Stimulated activated CD4-positive, alpha-beta T cell treated with anti-CD3 and anti-CD28 coated beads, Interleukin-1b, Interleukin-23, amount 100 ng/mL, for 48 hours (primary cell): ENCODE results near the gene CCNL2.
"Not testable (repeated sequence)": the region's sequence is repeated elsewhere in the genome, so short reads cannot be mapped to it uniquely, and the experiment has no call there.

Experiments used
- DNase-seq: peaks from one replicate; pipeline ENCODE4 v3.0.0-alpha.2; 2020

CCNL2 gene

DNA sequence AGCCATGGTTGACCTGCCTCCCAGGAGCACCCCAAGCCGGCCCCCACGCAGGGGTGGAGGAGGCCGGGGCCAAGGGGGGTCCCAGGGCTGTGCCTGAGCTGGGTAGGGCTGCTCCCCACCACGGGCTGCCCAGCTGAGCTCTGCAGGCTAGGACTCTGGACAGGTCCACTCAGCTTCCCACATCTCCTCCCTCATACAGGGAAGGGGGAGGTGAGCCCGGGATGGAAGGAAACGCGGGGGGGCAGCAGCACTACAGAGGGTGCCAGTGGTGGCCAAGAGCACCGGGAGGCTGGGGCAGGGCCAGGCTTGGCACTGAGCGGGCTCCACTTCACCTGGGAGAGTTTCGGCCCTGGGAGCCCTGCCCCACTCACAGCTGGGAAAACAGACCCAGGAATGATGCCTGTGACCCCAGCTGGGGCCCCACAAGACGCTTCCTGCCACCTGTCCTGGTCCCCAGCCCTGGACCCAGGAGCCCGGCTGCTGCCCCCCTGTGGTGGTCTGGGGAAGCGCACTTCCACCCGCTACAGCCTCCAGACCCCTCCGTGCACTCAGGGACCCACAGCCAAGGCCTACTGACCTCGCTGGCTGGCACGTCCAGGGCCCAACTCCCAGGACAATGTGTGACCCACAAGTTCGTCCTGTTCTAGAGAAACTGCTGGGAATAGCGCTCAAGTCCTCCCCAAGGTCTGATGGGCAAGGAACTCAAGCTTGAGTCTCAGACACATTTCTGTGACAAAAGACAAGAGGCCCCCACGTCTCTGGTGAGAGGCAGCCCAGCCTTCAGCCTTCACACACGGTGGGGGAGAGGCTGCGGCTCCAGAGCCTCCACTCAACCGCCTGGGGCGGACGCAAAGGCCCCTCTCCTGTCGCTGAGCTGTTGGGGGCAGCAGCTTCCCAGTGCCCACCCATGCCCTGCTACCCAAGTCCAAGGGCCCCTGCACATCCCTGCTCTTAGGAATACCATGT is 27.1 kb downstream of the CCNL2 start:
- DNase-seq: peak; percentile 73

DNA sequence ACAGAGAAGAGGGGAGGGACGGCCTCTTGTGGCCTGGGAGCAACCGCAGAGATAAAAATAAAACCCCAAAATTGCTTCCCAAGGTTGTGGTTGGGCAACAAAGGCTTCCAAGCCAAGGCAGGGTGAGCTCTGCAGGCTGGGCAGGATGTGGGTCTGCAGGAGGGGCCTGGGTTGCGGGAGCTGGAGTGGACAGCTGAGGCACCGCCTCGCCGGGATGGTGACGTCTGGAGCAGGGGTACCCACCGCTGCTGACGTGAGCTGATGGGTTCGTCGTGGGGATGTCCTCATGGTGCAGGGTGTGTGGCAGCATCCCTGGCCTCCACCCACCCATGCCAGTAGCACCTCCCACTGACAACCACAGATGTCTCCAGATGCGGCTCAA is 27.8 kb downstream of the CCNL2 start:
- DNase-seq: no peak

DNA sequence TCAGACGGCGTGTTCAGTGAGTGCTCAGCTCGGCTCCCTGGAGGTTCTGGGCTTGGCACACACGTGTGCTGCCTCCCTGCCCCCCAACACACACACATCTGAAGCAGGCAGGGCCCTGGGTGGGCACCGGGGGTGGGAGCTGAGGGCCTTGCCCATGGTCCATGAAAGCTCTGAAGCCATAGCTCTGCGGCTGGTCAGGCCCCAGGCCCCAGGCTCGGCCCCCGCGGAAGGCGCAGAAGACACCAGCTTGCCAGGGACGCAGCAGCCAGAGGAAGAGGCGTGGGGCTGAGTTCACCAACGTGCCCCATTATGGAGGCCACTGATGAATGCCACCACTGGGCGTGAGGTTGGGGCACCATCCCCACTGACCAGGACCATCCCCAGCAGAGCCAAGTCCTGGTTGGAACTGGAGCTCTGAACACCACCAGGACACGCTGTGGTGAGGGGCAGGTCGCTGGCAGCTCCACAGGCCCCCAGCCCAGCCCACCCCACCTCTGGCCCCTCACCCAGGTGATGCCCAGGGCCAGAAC is 28.3 kb downstream of the CCNL2 start:
- DNase-seq: no peak

GRCh38 chr1:1370094-1370493 is 29.0 kb downstream of the CCNL2 start:
- not testable (repeated sequence) for DNase-seq

GRCh38 chr1:1367315-1367714 is 31.8 kb downstream of the CCNL2 start:
- DNase-seq: no peak

- DNase-seq: no peak
Observed at GRCh38 chr1:1366699-1367066, 32.5 kb downstream of the CCNL2 start.

GRCh38 chr1:1365875-1366698 is 33.0 kb downstream of the CCNL2 start:
- DNase-seq: no peak

- DNase-seq: no peak
Observed at GRCh38 chr1:1364266-1364665, 34.9 kb downstream of the CCNL2 start.

DNA sequence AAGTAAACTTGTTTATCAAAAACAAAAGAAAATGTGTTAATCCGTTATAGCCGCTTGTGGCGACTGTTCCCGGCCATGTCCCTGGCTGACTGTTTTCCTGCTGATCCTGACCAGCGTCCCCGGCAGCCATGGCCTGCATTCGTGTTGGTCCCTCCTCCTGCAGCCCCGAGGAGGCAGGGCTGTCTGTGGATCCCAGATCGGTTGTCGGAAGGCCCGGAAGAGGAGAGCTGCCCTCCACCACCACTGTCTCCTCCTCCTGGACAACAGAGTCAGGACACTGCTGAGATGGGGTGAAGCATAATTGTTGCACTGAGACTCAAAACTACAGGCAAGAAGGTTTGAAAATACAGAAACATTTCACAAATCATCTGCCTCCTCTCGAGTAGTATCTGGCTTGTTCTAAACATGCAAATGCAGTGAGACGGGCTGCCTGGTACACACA is 37.1 kb downstream of the CCNL2 start:
- no peak for DNase-seq

DNA sequence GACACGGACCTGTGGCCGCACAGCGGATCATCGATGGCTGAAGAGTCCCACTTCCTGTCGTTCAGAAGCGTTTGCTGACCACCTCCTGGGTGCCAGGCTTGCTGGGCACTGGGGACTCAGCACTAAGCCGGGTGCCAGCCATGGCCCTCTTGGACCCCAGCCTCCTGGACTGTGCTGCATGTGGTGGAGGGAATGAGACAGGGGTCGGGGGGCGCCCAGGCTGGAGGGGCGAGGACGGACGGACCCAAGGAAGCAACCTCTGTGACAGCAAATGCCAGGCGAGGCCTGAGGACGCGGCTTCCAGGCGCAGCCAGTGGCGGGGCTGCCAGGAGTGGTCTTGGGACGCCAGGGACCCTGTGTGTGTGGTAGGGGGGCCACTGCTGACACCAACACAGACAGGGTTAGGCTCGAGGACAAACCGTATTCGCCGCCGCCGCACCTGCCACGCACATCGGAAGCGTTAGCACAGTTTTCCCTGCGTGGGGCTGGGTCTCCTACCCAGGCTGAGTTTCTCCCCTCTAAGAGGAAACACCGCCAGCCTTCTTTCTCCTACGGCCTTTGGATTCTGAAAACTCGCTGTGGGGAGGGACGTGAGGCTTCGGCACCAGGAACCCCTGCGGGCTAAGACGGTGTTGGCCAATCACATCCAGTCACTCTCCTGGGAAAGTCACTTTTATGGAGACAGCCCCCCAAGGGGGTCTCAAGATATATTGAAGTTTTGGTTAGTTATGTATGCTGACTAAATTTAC is 37.7 kb downstream of the CCNL2 start:
- DNase-seq: no peak

GRCh38 chr1:1360506-1361169 is 38.5 kb downstream of the CCNL2 start:
- DNase-seq: no peak

DNA sequence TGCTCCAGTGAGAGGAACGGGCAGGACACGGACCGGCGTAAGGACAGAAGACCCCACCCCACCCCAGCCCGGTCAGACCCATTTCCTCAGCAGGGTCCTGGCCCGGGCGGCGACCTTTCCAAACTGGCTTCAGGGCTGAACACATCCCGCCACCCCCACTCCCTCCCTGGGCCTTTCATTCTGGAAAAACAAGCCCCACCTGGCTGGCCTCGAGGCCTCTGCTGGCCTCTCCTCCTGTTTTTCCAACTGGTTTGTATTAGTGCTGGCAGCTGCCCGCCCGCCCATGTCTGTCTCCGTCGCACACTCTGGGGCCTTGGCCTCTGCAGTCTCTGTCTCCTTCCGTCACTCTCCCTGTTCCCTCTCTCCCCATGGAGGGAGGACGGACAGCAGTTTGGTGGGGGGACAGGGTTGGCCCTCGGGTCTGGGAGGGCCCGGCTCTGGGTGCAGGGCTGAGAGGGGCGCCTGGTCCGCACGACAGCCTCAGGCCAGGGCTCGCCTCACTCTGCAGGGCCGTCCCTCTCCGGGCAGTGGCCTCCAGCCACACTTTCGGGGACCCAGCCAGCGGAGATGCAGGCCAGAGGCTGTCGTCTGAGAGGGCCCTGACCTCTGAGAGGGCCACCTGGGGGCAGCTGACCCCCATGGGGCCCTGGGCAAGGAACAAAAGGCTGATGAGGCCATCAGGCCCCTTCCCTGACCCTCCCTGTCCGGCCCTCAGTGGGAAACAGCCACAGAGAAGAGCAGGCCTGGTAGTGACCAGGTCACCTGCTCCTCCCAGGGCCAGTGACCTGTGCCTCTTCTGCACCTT is 39.3 kb downstream of the CCNL2 start:
- DNase-seq: no peak

DNA sequence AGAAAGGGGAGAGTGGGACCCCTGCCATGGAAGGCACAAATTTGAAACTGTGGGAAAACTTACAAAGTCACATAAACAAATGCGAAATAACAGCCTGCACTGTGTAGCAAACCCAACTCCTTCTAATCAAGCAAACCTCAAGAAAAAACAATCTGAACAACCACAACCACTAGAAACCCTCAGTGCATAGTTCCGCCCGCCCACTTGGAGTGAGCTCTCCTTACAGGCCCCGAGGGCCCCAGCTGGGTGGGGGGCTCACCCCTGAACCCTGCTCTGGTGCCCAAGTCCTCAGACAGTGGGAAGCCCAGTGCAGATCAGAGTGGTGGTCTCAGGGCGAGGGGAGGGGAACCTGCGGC is 39.8 kb downstream of the CCNL2 start:
- DNase-seq: no peak

GRCh38 chr1:1358433-1359271 is 40.5 kb downstream of the CCNL2 start, which contains the start of gene MXRA8:
MXRA8 (minus strand) TSS chr1:1358555; CDS start chr1:1358504, 51 bp downstream.
- DNase-seq: no peak

GRCh38 chr1:1357871-1358432 is 41.2 kb downstream of the CCNL2 start:
- no peak for DNase-seq

DNA sequence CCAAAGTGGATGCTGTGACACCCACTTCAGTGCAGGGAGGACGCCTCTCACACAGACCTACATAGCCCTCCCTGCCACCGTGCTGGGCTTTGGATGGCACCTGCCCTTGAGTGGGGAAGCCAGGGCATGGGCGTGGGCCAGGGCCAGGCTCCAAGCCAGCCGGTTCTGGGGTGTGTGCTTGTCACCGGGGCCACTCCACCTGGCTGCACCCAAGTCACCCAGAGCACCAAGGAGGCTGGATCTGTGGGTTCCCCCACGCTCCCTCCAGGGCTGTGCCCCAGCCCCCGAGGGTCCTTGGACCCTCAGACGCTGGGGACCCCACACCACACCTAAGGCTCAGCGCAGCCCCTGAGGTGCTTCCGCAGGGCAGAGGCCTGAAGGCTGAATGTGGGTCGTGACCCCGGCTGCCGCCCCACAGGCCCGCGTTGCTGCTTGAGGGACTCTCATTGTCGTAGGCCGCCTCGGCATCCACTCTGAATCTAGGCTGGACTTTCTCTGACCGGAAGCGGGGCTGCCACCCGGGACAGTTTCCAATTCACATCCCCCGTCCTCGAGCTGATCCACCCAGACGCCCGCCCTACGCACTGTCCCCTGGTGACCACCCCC is 42.2 kb downstream of the CCNL2 start:
- DNase-seq: no peak

GRCh38 chr1:1356166-1356795 is 42.9 kb downstream of the CCNL2 start:
- DNase-seq: no peak

- no peak for DNase-seq
Observed at GRCh38 chr1:1355416-1355815, 43.7 kb downstream of the CCNL2 start.
